HL-60/S4 treated with retinoic acid at 250 ng/mL for 4 days and 3 days (cell line): Measurements from ENCODE around the gene CACYBP.

ENCODE experiments used
- in situ Hi-C: fragments of 300-500 bp; cut with MboI; formaldehyde crosslinking; loops from 2 replicates; pipeline ENCODE4 v1.7.0; 2022; ENCODE audit warnings: low sequenced_read_pairs

Gene CACYBP

GRCh38 chr1:174971902-174972301 lies 27.8 kb upstream of the CACYBP start:
- in situ Hi-C loops, result no loop called here

GRCh38 chr1:174974711-174975119 lies 25.0 kb upstream of the CACYBP start:
- in situ Hi-C loops, result no loop called here

GRCh38 chr1:174975764-174976163 lies 24.0 kb upstream of the CACYBP start:
- in situ Hi-C loops, result no loop called here

GRCh38 chr1:174976436-174977108 lies 23.2 kb upstream of the CACYBP start:
- in situ Hi-C loops, result no loop called here

- in situ Hi-C loops, result loop anchor here (10.0 kb wide), 1 partner anchor 208 kb away; no protein-coding TSS in a partner anchor
Measured at GRCh38 chr1:174982971-174983689, 16.6 kb upstream of the CACYBP start.

GRCh38 chr1:174984952-174985351 lies 14.8 kb upstream of the CACYBP start:
- in situ Hi-C loops, result loop anchor here (10.0 kb wide), 1 partner anchor 210 kb away; no protein-coding TSS in a partner anchor

- in situ Hi-C loops, result loop anchor here (10.0 kb wide), 1 partner anchor 214 kb away; no protein-coding TSS in a partner anchor
Measured at GRCh38 chr1:174988539-174988938, 11.2 kb upstream of the CACYBP start.

GRCh38 chr1:174988986-174989385 lies 10.8 kb upstream of the CACYBP start:
- in situ Hi-C loops, result loop anchor here (10.0 kb wide), 1 partner anchor 214 kb away; no protein-coding TSS in a partner anchor

- in situ Hi-C loops, result loop anchor here (10.0 kb wide), 1 partner anchor 215 kb away; no protein-coding TSS in a partner anchor
Measured at GRCh38 chr1:174989536-174990220, 10.1 kb upstream of the CACYBP start.

GRCh38 chr1:174990382-174990999 lies 9.3 kb upstream of the CACYBP start:
- in situ Hi-C loops, result no loop called here

GRCh38 chr1:174991473-174991872 lies 8.3 kb upstream of the CACYBP start:
- in situ Hi-C loops, result no loop called here

- in situ Hi-C loops, result no loop called here
Measured at GRCh38 chr1:174995121-174995520, 4.6 kb upstream of the CACYBP start.

- in situ Hi-C loops, result no loop called here
Measured at GRCh38 chr1:174995916-174996315, 3.8 kb upstream of the CACYBP start.

- in situ Hi-C loops, result no loop called here
Measured at GRCh38 chr1:174996476-174996875, 3.3 kb upstream of the CACYBP start.

- in situ Hi-C loops, result no loop called here
Measured at GRCh38 chr1:174997041-174997440, 2.7 kb upstream of the CACYBP start.

- in situ Hi-C loops, result no loop called here
Measured at GRCh38 chr1:174998569-174999215, 1.1 kb upstream of the CACYBP start.

GRCh38 chr1:174999216-174999935 lies 371 bp upstream of the CACYBP start:
- in situ Hi-C loops, result no loop called here

GRCh38 chr1:175000697-175001187 lies 995 bp downstream of the CACYBP start:
- in situ Hi-C loops, result no loop called here

- in situ Hi-C loops, result no loop called here
Measured at GRCh38 chr1:175002910-175003517, 3.3 kb downstream of the CACYBP start.
